ENCODE results near the gene SLIT3.

GRCh38 chr5:168790671-168791250 is 510.2 kb downstream of the SLIT3 start:
- TF ChIP-seq CTCF (conservative IDR thresholded peaks at IDR 0.05; ENCODE audit: low read depth in 2 of 2) = no peak
- no peak for TF ChIP-seq JUNB (IDR thresholded peaks at IDR 0.05; ENCODE audit: unreplicated experiment)
- no peak for TF ChIP-seq ETS1 (IDR thresholded peaks at IDR 0.05)
- TF ChIP-seq POLR2AphosphoS5 (IDR thresholded peaks at IDR 0.05; ENCODE audit: low read depth) = no peak
- TF ChIP-seq EZH2 (IDR thresholded peaks at IDR 0.05; ENCODE audit: low read depth, unreplicated experiment) = no peak
- no peak for TF ChIP-seq EZH2phosphoT487 (IDR thresholded peaks at IDR 0.05; ENCODE audit: unreplicated experiment)
- TF ChIP-seq STAT1 (IDR thresholded peaks at IDR 0.05; ENCODE audit: unreplicated experiment) = no peak
- no peak for TF ChIP-seq ZNF114 (CRISPR knock-in tag; IDR thresholded peaks at IDR 0.05)
- TF ChIP-seq CREB1 (CRISPR knock-in tag; IDR thresholded peaks at IDR 0.05; ENCODE audit: low read depth) = no peak

Data from GM23338 (cell line).